Endodermal cell (in vitro differentiated cells): Measurements from ENCODE around the gene ATF4. TPM values are rescaled to one million over a fixed set of nuclear protein-coding genes. Genes with fewer than 3 reads are reported as not detected.

Source experiments
- DNase-seq: peaks from one replicate; pipeline ENCODE4 v3.0.0-alpha.2; 2017
- H3K27ac ChIP-seq: 2 replicates; pipeline ENCODE4 v1.5.1; 2013; ENCODE audit warnings: mild to moderate bottlenecking, low read depth, low read length, moderate library complexity
- H3K27me3 ChIP-seq: 2 replicates; pipeline ENCODE4 v1.6.1; 2013; ENCODE audit warnings: mild to moderate bottlenecking, low read length, moderate library complexity; ENCODE audit not compliant: insufficient read depth, control insufficient read depth, poor library complexity, severe bottlenecking
- H3K36me3 ChIP-seq: 2 replicates; pipeline ENCODE4 v1.7.0; 2013; ENCODE audit warnings: mild to moderate bottlenecking, low read length, moderate library complexity; ENCODE audit not compliant: control insufficient read depth, insufficient read depth
- H3K4me1 ChIP-seq: one replicate; pipeline ENCODE4 v1.7.0; 2013; ENCODE audit warnings: low read length; ENCODE audit not compliant: control insufficient read depth, insufficient read depth
- H3K4me3 ChIP-seq: 2 replicates; pipeline ENCODE4 v1.5.1; 2013; ENCODE audit warnings: mild to moderate bottlenecking, low read length, moderate library complexity
- H3K9ac ChIP-seq: 2 replicates; pipeline ENCODE4 v1.6.1; 2013; ENCODE audit warnings: mild to moderate bottlenecking, low read length, moderate library complexity; ENCODE audit not compliant: poor library complexity, severe bottlenecking; ENCODE audit errors: extremely low read depth
- H3K9me3 ChIP-seq: 2 replicates; pipeline ENCODE4 v1.6.1; 2013; ENCODE audit warnings: mild to moderate bottlenecking, low read length, moderate library complexity; ENCODE audit not compliant: control insufficient read depth
- H3K27ac Mint-ChIP-seq: 2 replicates; pipeline ENCODE4 v1.8.0; 2020; ENCODE audit warnings: mixed read lengths
- H3K27me3 Mint-ChIP-seq: 2 replicates; pipeline ENCODE4 v1.8.0; 2021; ENCODE audit warnings: mild to moderate bottlenecking, mixed read lengths; ENCODE audit not compliant: insufficient read depth
- H3K36me3 Mint-ChIP-seq: 2 replicates; pipeline ENCODE4 v1.8.0; 2020; ENCODE audit warnings: low read depth, mixed read lengths
- H3K4me1 Mint-ChIP-seq: 2 replicates; pipeline ENCODE4 v1.8.0; 2020; ENCODE audit warnings: mixed read lengths
- H3K4me3 Mint-ChIP-seq: 2 replicates; pipeline ENCODE4 v1.8.0; 2020; ENCODE audit warnings: mild to moderate bottlenecking, moderate library complexity, mixed read lengths
- H3K9me3 Mint-ChIP-seq: 2 replicates; pipeline ENCODE4 v1.8.0; 2020; ENCODE audit warnings: mild to moderate bottlenecking, mixed read lengths
- CTCF ChIP-seq: fragments of 200-600 bp; sonication (generic); conservative IDR thresholded peaks from 2 replicates; pipeline ENCODE4 v1.5.0; 2021; ENCODE audit warnings: antibody characterized with exemption, mild to moderate bottlenecking
- WGBS, 2 experiments: methylation state at CpG; one replicate each; pipeline versions ENCODE4 v1.1.5 to v1.1.7; 2013; ENCODE audit warnings: missing lambda C conversion rate in 2 of 2, mixed read lengths in 1 of 2; ENCODE audit not compliant: insufficient coverage in 1 of 2, insufficient read length in 1 of 2; 5-methylcytosine and 5-hydroxymethylcytosine counted together
- total RNA-seq, 2 donors: library from RNA; stranded (reverse); fragmentation: NEBNext Ultra II Directional in 1 of 2; extraction: Animal tissue kit (Norgen Biotek cat#: 25700) in 1 of 2; gene quantifications; 2 replicates in 1 of 2; 3 replicates in 1 of 2; pipeline ENCODE4 v1.2.1, GENCODE V29; 2021

The ATF4 gene
- total RNA-seq, 2 donors from 2014 or later, result 335 to 341 TPM

GRCh38 chr22:39480557-39480956 is 39.8 kb upstream of the ATF4 start:
- 82 to 100% methylated on average over 1 of the region's 1 CpG for WGBS, 2 experiments
- Histone ChIP-seq H3K9me3 (no peaks in the 10 kb centered on the region), H3K27ac (no peak overlapping the region), H3K4me3 (no peak overlapping the region), H3K9ac (no peak overlapping the region), H3K36me3 (no peaks in the 10 kb centered on the region), H3K4me1 (no peaks in the 10 kb centered on the region), H3K27me3 (no peaks in the 10 kb centered on the region)
- Mint-ChIP-seq H3K4me3 (no peak overlapping the region), H3K27ac (no peak overlapping the region), H3K36me3 (no peaks in the 10 kb centered on the region), H3K4me1 (no peaks in the 10 kb centered on the region), H3K27me3 (peaks cover 4% of the 10 kb centered on the region), H3K9me3 (no peaks in the 10 kb centered on the region)
- no peak for DNase-seq
- TF ChIP-seq CTCF, result no peak

GRCh38 chr22:39481054-39481453 is 39.3 kb upstream of the ATF4 start:
- Mint-ChIP-seq H3K36me3 (no peaks in the 10 kb centered on the region), H3K4me1 (no peaks in the 10 kb centered on the region), H3K9me3 (no peaks in the 10 kb centered on the region), H3K27me3 (peaks cover 4% of the 10 kb centered on the region), H3K27ac (no peak overlapping the region), H3K4me3 (no peak overlapping the region)
- Histone ChIP-seq H3K4me1 (no peaks in the 10 kb centered on the region), H3K27me3 (no peaks in the 10 kb centered on the region), H3K36me3 (no peaks in the 10 kb centered on the region), H3K9ac (no peak overlapping the region), H3K27ac (no peak overlapping the region), H3K4me3 (no peak overlapping the region), H3K9me3 (no peaks in the 10 kb centered on the region)
- TF ChIP-seq CTCF, result no peak
- DNase-seq, result no peak
- 88 to 91% methylated on average over 14 to 16 of the region's 16 CpGs for WGBS, 2 experiments

GRCh38 chr22:39481595-39481994 is 38.8 kb upstream of the ATF4 start:
- Mint-ChIP-seq H3K36me3 (no peaks in the 10 kb centered on the region), H3K4me1 (no peaks in the 10 kb centered on the region), H3K27ac (no peak overlapping the region), H3K9me3 (no peaks in the 10 kb centered on the region), H3K27me3 (peaks cover 4% of the 10 kb centered on the region), H3K4me3 (no peak overlapping the region)
- H3K36me3 ChIP-seq, result no peaks in the 10 kb centered on the region
- H3K4me3 ChIP-seq, result no peak overlapping the region
- no peak overlapping the region for H3K27ac ChIP-seq
- H3K9me3 ChIP-seq, result no peaks in the 10 kb centered on the region
- no peaks in the 10 kb centered on the region for H3K4me1 ChIP-seq
- H3K9ac ChIP-seq, result no peak overlapping the region
- no peak for TF ChIP-seq CTCF
- DNase-seq, result no peak
- no peaks in the 10 kb centered on the region for H3K27me3 ChIP-seq
- WGBS, 2 experiments, result 89 to 96% methylated on average over 5 of the region's 5 CpGs
